NCI-H2107 (cell line): ENCODE results near the gene AFF1.
"Not testable (repeated sequence)": the region's sequence is repeated elsewhere in the genome, so short reads cannot be mapped to it uniquely, and the experiment has no call there.

Experiments
- DNase-seq: peaks from one replicate; lab custom pipeline; 2025; lab: John Stamatoyannopoulos, UW

The AFF1 gene

GRCh38 chr4:87080462-87080861 is 145.7 kb downstream of the AFF1 start:
- DNase-seq, result no peak

GRCh38 chr4:87081826-87082225 is 147.0 kb downstream of the AFF1 start:
- no peak for DNase-seq

- DNase-seq, result not testable (repeated sequence)
Observed at GRCh38 chr4:87085732-87086131, 150.9 kb downstream of the AFF1 start.

GRCh38 chr4:87086143-87086805 is 151.5 kb downstream of the AFF1 start:
- DNase-seq, result no peak

- DNase-seq, result no peak
Observed at GRCh38 chr4:87087015-87087414, 152.2 kb downstream of the AFF1 start.

GRCh38 chr4:87087420-87087819 is 152.6 kb downstream of the AFF1 start:
- no peak for DNase-seq

GRCh38 chr4:87088186-87088585 is 153.4 kb downstream of the AFF1 start:
- no peak for DNase-seq

- DNase-seq, result no peak
Observed at GRCh38 chr4:87089368-87089767, 154.6 kb downstream of the AFF1 start.

GRCh38 chr4:87090305-87090704 is 155.5 kb downstream of the AFF1 start:
- DNase-seq, result no peak

- DNase-seq, result peak; percentile 11
Observed at GRCh38 chr4:87092389-87093141, 157.8 kb downstream of the AFF1 start.

- DNase-seq, result no peak
Observed at GRCh38 chr4:87093443-87094123, 158.8 kb downstream of the AFF1 start.

- no peak for DNase-seq
Observed at GRCh38 chr4:87097075-87097474, 162.3 kb downstream of the AFF1 start.

- no peak for DNase-seq
Observed at GRCh38 chr4:87100168-87100567, 165.4 kb downstream of the AFF1 start.

- DNase-seq, result no peak
Observed at GRCh38 chr4:87101543-87102199, 166.9 kb downstream of the AFF1 start.

GRCh38 chr4:87103086-87103485 is 168.3 kb downstream of the AFF1 start:
- no peak for DNase-seq

GRCh38 chr4:87103691-87104187 is 168.9 kb downstream of the AFF1 start:
- no peak for DNase-seq

GRCh38 chr4:87105101-87105845 is 170.5 kb downstream of the AFF1 start:
- DNase-seq, result no peak

- DNase-seq, result no peak
Observed at GRCh38 chr4:87108142-87108546, 173.3 kb downstream of the AFF1 start.

GRCh38 chr4:87109121-87109520 is 174.3 kb downstream of the AFF1 start:
- no peak for DNase-seq

GRCh38 chr4:87109945-87110344 is 175.1 kb downstream of the AFF1 start:
- DNase-seq, result no peak

- DNase-seq, result no peak
Observed at GRCh38 chr4:87112063-87112462, 177.3 kb downstream of the AFF1 start.
